OCI-LY3 (cell line): Measurements from ENCODE around the gene ENPP1.

Experiments
- CTCF ChIP-seq: fragments of 200-600, 300-600 bp; sonication (generic); IDR thresholded peaks from 2 replicates; pipeline ENCODE4 v1.5.1; 2014; ENCODE audit warnings: antibody characterized with exemption, low read length, low read depth
- EZH2phosphoT487 ChIP-seq: fragments of 200-600 bp; shearing (Covaris generic); IDR thresholded peaks from 2 replicates; pipeline ENCODE4 v1.6.1; 2018; ENCODE audit warnings: antibody characterized with exemption, mixed run types, low read depth

DNA sequence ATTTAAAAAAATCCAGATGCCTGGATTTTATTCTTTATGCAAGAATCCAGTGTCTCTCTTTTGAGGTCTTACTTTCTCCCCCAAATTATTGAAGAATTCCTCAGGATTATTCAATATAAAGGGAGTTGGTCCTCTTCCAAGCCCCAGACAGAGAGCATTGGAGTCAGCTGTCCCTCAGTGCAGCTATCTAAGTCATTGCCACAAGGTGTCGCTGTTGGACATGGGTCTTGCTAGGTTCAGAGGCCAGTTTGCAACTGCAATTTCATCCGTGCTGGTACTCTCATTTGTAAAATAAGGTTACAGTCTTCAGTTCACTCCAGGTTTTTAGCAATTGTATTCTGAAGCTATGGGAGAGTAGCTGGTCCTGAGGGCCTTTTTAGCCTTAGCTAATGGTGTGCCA is 115.5 kb downstream of the ENPP1 start:
- TF ChIP-seq EZH2phosphoT487 (no peak), CTCF (peak; percentile 68)
